Vagina (tissue), 2 donors: ENCODE results near the gene KLF1. TPM values are rescaled to one million over a fixed set of nuclear protein-coding genes. Genes with fewer than 3 reads are reported as not detected.
"Not testable (repeated sequence)": the region's sequence is repeated elsewhere in the genome, so short reads cannot be mapped to it uniquely, and the experiment has no call there.

Experiments used
- DNase-seq, 2 donors: peaks; one replicate each; pipeline ENCODE4 v3.0.0-alpha.2; 2017; ENCODE audit errors: extremely low spot score in 2 of 2
- H3K27ac ChIP-seq: fragments of 200-600 bp; sonication (generic); one replicate; pipeline ENCODE4 v1.5.1; 2019
- H3K27me3 ChIP-seq: fragments of 200-600 bp; sonication (generic); one replicate; pipeline ENCODE4 v1.5.1; 2019
- H3K36me3 ChIP-seq, 2 donors: fragments of 200-600 bp; sonication (generic); one replicate each; pipeline ENCODE4 v1.5.1; 2017 to 2019
- H3K4me1 ChIP-seq: fragments of 200-600 bp; sonication (generic); one replicate; pipeline ENCODE4 v1.5.1; 2019
- H3K4me3 ChIP-seq, 2 donors: fragments of 200-600 bp; sonication (generic); 1 replicate in 1 of 2; 2 replicates in 1 of 2; pipeline ENCODE4 v1.5.1; 2016 to 2019
- H3K9me3 ChIP-seq: fragments of 200-600 bp; sonication (generic); one replicate; pipeline ENCODE4 v1.5.1; 2019
- CTCF ChIP-seq, 3 experiments: fragments of 450-650 bp in 2 of 3; fragments of 200-600 bp in 1 of 3; sonication (generic) in 1 of 3; IDR thresholded peaks; one replicate each; pipeline ENCODE4 v1.5.1; 2017 to 2019; ENCODE audit warnings: antibody characterized with exemption in 3 of 3, mild to moderate bottlenecking in 2 of 3, moderate library complexity in 2 of 3
- POLR2A ChIP-seq, 2 donors: fragments of 450-650 bp; IDR thresholded peaks; one replicate each; pipeline ENCODE4 v1.6.1; 2017; ENCODE audit warnings: antibody characterized with exemption in 2 of 2, mild to moderate bottlenecking in 2 of 2, moderate library complexity in 2 of 2
- POLR2AphosphoS5 ChIP-seq, 2 donors: sonication (generic); formaldehyde crosslinking; IDR thresholded peaks; one replicate each; pipeline ENCODE4 v1.9.0; 2017; ENCODE audit warnings: antibody characterized with exemption in 2 of 2, mild to moderate bottlenecking in 2 of 2, low read depth in 1 of 2; ENCODE audit not compliant: insufficient read depth in 1 of 2
- intact Hi-C: fragments of 100-400 bp; cut with DNase I; formaldehyde crosslinking; loops from one replicate; pipeline ENCODE4 v1.15.1; 2023
- total RNA-seq: library from RNA; depleted of rRNA; stranded (reverse); fragments of >200 nt; gene quantifications from one replicate; pipeline ENCODE4 v1.2.3, GENCODE V29; 2016

Gene KLF1
- total RNA-seq, 1 donor from 2014 or later = not detected

GRCh38 chr19:12856653-12857052 lies 30.3 kb downstream of the KLF1 start:
- intact Hi-C loops = no loop called here
- Histone ChIP-seq H3K36me3 (no peaks in the 10 kb centered on the region), H3K27ac (no peak overlapping the region), H3K9me3 (no peaks in the 10 kb centered on the region), H3K4me1 (no peaks in the 10 kb centered on the region), H3K27me3 (no peaks in the 10 kb centered on the region), H3K4me3 (no peak overlapping the region)
- TF ChIP-seq POLR2A (IDR thresholded peaks at IDR 0.05) (no peak), CTCF (IDR thresholded peaks at IDR 0.05) (no peak), POLR2AphosphoS5 (IDR thresholded peaks at IDR 0.05; ENCODE audit: insufficient read depth in 1 of 2, low read depth in 1 of 2) (no peak)
- no peak for DNase-seq

DNA sequence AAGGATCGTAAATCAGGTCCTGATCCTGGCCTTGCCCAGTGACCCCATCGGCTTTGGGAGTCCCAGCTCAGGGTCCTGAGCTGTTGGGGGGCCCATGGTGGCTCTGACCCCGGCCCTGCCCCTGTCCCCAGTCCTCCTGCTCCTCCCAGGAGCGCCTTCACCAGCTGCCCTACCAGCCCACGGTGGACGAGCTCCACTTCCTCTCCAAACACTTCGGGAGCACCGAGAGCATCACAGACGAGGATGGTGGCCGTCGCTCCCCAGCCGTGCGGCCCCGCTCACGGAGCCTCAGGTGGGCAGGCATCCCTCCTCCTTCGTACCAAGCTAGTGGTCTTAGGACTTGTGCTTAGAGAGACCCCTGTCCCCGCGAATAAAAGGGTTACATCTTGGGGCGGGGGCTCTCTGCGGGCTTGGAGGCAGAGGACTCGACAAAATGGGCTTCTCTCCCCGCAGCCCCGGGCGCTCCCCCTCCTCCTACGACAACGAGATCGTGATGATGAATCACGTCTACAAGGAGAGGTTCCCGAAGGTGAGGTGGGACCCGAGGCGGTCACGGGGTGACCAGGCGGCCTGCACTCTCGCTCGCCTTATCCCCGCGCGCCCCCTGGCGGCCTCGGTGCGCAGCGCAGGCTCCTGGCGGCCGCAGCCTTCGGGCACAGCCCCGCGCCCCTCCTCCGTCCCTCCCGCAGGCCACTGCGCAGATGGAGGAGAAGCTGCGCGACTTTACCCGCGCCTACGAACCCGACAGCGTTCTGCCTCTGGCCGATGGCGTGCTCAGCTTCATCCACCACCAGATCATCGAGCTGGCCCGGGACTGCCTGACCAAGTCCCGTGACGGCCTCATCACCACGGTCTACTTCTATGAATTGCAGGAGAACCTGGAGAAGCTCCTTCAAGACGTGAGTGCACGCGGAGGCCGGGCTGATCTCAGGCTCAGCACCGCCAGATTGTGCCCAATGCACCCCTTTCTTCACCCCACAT lies 39.6 kb downstream of the KLF1 start:
- no peak overlapping the region for H3K27ac ChIP-seq
- H3K4me1 ChIP-seq = peaks cover 12% of the 10 kb centered on the region
- peak overlapping the region; percentile 20 to 33 for H3K4me3 ChIP-seq
- no peaks in the 10 kb centered on the region for H3K36me3 ChIP-seq
- TF ChIP-seq POLR2AphosphoS5 (IDR thresholded peaks at IDR 0.05; ENCODE audit: insufficient read depth in 1 of 2, low read depth in 1 of 2) (peak; percentile 52 to 57), POLR2A (IDR thresholded peaks at IDR 0.05) (no peak), CTCF (IDR thresholded peaks at IDR 0.05) (peak; percentile 96 to 100 (median 97))
- H3K27me3 ChIP-seq = no peaks in the 10 kb centered on the region
- H3K9me3 ChIP-seq = no peaks in the 10 kb centered on the region
- intact Hi-C loops = no loop called here
- no peak for DNase-seq

DNA sequence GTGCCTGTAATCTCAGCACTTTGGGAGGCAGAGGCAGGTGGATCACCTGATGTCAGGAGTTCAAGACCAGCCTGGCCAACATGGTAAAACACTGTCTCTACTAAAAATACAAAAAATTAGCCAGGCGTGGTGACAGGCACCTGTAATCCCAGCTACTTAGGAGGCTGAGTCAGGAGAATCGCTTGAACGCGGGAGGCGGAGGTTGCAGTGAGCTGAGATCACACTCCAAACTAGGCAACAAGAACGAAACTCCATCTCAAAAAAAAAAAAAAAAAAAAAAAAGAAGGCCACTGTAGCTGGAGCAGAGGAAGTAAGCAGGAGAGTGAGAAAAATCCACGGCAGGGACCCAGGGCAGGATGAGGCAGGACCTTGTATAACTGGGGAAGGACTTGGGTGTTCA lies 40.4 kb downstream of the KLF1 start:
- peaks cover 12% of the 10 kb centered on the region for H3K4me1 ChIP-seq
- H3K36me3 ChIP-seq, H3K27ac ChIP-seq, H3K27me3 ChIP-seq, H3K4me3 ChIP-seq, H3K9me3 ChIP-seq, DNase-seq, intact Hi-C loops: not testable (repeated sequence)

DNA sequence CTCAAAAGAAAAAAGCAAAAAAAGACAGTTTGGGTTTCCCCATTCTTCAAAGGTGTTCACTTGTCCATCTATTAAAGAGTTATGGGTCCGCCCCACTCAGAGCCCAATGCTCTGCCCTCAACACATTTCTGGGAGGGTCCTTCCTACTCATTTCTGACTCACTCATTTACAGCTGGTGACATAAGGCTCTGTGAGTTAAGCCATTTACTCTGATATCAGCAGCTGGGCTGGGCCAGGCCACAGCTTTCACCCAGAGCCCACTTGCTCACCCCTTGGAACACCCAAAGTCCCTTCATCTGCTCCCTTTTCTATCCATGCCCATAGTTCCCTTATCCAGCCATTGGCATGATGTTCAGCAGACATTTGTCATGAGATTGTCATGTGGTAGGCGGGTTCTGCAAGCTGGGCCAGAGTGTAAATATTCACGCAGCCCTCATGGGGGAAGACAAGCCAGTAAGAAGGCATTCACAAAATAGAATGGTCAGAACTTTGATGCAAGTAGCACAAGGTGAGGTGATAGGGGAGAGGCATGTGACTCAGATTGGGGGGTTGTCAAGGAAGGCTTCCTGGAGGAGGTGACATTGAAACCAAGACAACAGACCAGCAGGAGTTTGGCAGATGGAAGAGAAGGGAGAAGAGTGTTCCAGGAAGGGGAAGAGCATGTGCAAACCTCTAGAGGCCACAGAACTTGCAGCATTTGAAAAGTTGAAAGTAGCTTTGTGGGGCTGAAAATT lies 42.8 kb downstream of the KLF1 start:
- no peaks in the 10 kb centered on the region for H3K36me3 ChIP-seq
- no peaks in the 10 kb centered on the region for H3K9me3 ChIP-seq
- H3K4me3 ChIP-seq = no peak overlapping the region
- intact Hi-C loops = loop anchor here (2.0 kb wide), 1 partner anchor 73 kb away; no protein-coding TSS in a partner anchor
- H3K27me3 ChIP-seq = peaks cover 18% of the 10 kb centered on the region
- no peak for DNase-seq
- TF ChIP-seq POLR2A (IDR thresholded peaks at IDR 0.05) (no peak), CTCF (IDR thresholded peaks at IDR 0.05) (no peak), POLR2AphosphoS5 (IDR thresholded peaks at IDR 0.05; ENCODE audit: insufficient read depth in 1 of 2, low read depth in 1 of 2) (no peak)
- no peak overlapping the region for H3K27ac ChIP-seq
- H3K4me1 ChIP-seq = peaks cover 13% of the 10 kb centered on the region

- no peaks in the 10 kb centered on the region for H3K36me3 ChIP-seq
- peaks cover 25% of the 10 kb centered on the region for H3K27me3 ChIP-seq
- H3K9me3 ChIP-seq = no peaks in the 10 kb centered on the region
- no peak overlapping the region for H3K4me3 ChIP-seq
- H3K27ac ChIP-seq = no peak overlapping the region
- peaks cover 22% of the 10 kb centered on the region for H3K4me1 ChIP-seq
- TF ChIP-seq POLR2A (IDR thresholded peaks at IDR 0.05) = no peak
- no peak for TF ChIP-seq CTCF (IDR thresholded peaks at IDR 0.05)
- TF ChIP-seq POLR2AphosphoS5 (IDR thresholded peaks at IDR 0.05; ENCODE audit: insufficient read depth in 1 of 2, low read depth in 1 of 2) = no peak
- intact Hi-C loops = no loop called here
- DNase-seq = no peak
These were observed 43.7 kb downstream of the KLF1 start for GRCh38 chr19:12843328-12843727.
